ENCODE results near the gene CACYBP.

The CACYBP gene

GRCh38 chr1:174964972-174965361 lies 34.8 kb upstream of the CACYBP start:
- Mint-ChIP-seq H3K4me3 (peak overlapping the region; percentile 65), H3K27ac (ENCODE audit: low read depth) (peak overlapping the region; percentile 92), H3K36me3 (ENCODE audit: insufficient read depth) (peaks cover 36% of the 10 kb centered on the region), H3K4me1 (peaks cover 58% of the 10 kb centered on the region), H3K27me3 (no peaks in the 10 kb centered on the region), H3K9me3 (no peaks in the 10 kb centered on the region)
- ATAC-seq (replicated peaks; ENCODE audit: extremely low read depth, poor library complexity, severe bottlenecking) (peak; percentile 53), DNase-seq (ENCODE audit: low spot score in 2 of 2) (peak in 1 of 2 donors; percentile 36)

- DNase-seq (ENCODE audit: low spot score in 2 of 2) (peak in 1 of 2 donors; percentile 47), ATAC-seq (replicated peaks; ENCODE audit: extremely low read depth, poor library complexity, severe bottlenecking) (peak; percentile 17)
- H3K27me3 Mint-ChIP-seq: no peaks in the 10 kb centered on the region
- H3K9me3 Mint-ChIP-seq: no peaks in the 10 kb centered on the region
- H3K36me3 Mint-ChIP-seq (ENCODE audit: insufficient read depth): peaks cover 38% of the 10 kb centered on the region
- H3K4me1 Mint-ChIP-seq: peaks cover 61% of the 10 kb centered on the region
- H3K4me3 Mint-ChIP-seq: peak overlapping the region; percentile 65
- H3K27ac Mint-ChIP-seq (ENCODE audit: low read depth): peak overlapping the region; percentile 92
Observed at GRCh38 chr1:174965362-174966007, 34.3 kb upstream of the CACYBP start.

GRCh38 chr1:174966008-174966572 lies 33.7 kb upstream of the CACYBP start:
- no peak for ATAC-seq (replicated peaks; ENCODE audit: extremely low read depth, poor library complexity, severe bottlenecking)
- Mint-ChIP-seq H3K4me3 (peak overlapping the region; percentile 65), H3K27ac (ENCODE audit: low read depth) (peak overlapping the region; percentile 92), H3K27me3 (no peaks in the 10 kb centered on the region), H3K9me3 (no peaks in the 10 kb centered on the region), H3K36me3 (ENCODE audit: insufficient read depth) (peaks cover 38% of the 10 kb centered on the region), H3K4me1 (peaks cover 61% of the 10 kb centered on the region)
- no peak for DNase-seq (ENCODE audit: low spot score in 2 of 2)

- Mint-ChIP-seq H3K36me3 (ENCODE audit: insufficient read depth) (peaks cover 40% of the 10 kb centered on the region), H3K4me1 (peaks cover 75% of the 10 kb centered on the region), H3K27ac (ENCODE audit: low read depth) (peak overlapping the region; percentile 92), H3K4me3 (peak overlapping the region; percentile 69), H3K9me3 (no peaks in the 10 kb centered on the region), H3K27me3 (no peaks in the 10 kb centered on the region)
- peak; percentile 37 for ATAC-seq (replicated peaks; ENCODE audit: extremely low read depth, poor library complexity, severe bottlenecking)
- DNase-seq (ENCODE audit: low spot score in 2 of 2): no peak
Observed at GRCh38 chr1:174967845-174968705, 31.7 kb upstream of the CACYBP start.

DNA sequence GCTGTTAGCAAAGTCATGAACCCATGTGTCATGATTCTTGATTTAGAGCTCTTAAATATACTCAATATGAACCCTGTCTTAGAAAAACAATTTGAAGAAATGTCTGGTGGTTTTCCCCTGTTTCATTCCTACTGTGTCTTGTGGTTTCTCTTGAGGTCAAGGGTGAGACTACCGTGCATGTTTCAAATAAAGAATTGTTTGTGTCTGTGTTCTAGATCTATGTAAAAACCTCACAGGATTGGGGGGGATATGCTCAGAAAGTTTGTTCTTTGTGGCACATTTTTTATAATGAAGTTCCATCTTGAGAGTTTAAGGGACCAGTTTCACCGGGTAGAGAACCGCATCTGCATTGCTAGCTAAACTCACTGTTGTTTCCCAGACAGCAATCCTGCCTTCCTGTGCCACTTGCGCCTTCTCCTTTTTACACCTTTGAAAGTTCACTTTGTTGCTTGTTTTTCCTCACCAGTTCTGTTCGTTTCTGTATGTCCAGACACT lies 30.9 kb upstream of the CACYBP start:
- DNase-seq (ENCODE audit: low spot score in 2 of 2) (peak in 1 of 2 donors; percentile 41), ATAC-seq (replicated peaks; ENCODE audit: extremely low read depth, poor library complexity, severe bottlenecking) (peak; percentile 65)
- Mint-ChIP-seq H3K36me3 (ENCODE audit: insufficient read depth) (peaks cover 42% of the 10 kb centered on the region), H3K27me3 (no peaks in the 10 kb centered on the region), H3K4me1 (peaks cover 67% of the 10 kb centered on the region), H3K4me3 (peak overlapping the region; percentile 69), H3K9me3 (no peaks in the 10 kb centered on the region), H3K27ac (ENCODE audit: low read depth) (peak overlapping the region; percentile 92)

DNA sequence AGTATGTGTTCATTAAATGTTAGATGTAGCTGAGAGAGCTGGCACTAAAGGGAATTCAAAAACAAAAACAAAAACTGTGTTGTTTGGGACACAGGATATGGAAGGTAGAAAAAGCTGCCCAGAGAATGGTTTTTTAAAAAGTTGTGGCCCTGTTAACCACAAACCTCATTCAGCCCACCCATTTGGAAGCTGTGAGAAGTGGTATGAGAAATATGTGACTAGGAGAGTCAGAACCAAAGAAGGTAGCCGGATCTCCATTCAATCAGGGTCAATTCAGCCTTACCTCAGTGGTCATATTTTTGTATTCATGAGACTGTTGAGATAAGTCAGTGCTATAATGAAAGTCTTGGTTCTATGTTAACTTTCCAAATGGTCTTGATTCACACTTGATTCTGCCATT lies 29.8 kb upstream of the CACYBP start:
- H3K4me3 Mint-ChIP-seq: peak overlapping the region; percentile 69
- DNase-seq (ENCODE audit: low spot score in 2 of 2) (no peak), ATAC-seq (replicated peaks; ENCODE audit: extremely low read depth, poor library complexity, severe bottlenecking) (no peak)
- H3K4me1 Mint-ChIP-seq: peaks cover 62% of the 10 kb centered on the region
- no peaks in the 10 kb centered on the region for H3K9me3 Mint-ChIP-seq
- no peaks in the 10 kb centered on the region for H3K27me3 Mint-ChIP-seq
- peaks cover 41% of the 10 kb centered on the region for H3K36me3 Mint-ChIP-seq (ENCODE audit: insufficient read depth)
- H3K27ac Mint-ChIP-seq (ENCODE audit: low read depth): peak overlapping the region; percentile 92

- no peak for ATAC-seq (replicated peaks; ENCODE audit: extremely low read depth, poor library complexity, severe bottlenecking)
- peak overlapping the region; percentile 44 for H3K4me3 Mint-ChIP-seq
Observed at GRCh38 chr1:174971466-174971865, 28.3 kb upstream of the CACYBP start.

GRCh38 chr1:174971902-174972301 lies 27.8 kb upstream of the CACYBP start:
- peak overlapping the region; percentile 44 for H3K4me3 Mint-ChIP-seq
- no peaks in the 10 kb centered on the region for H3K9me3 Mint-ChIP-seq
- no peaks in the 10 kb centered on the region for H3K27me3 Mint-ChIP-seq
- DNase-seq (ENCODE audit: low spot score in 2 of 2) (no peak), ATAC-seq (replicated peaks; ENCODE audit: extremely low read depth, poor library complexity, severe bottlenecking) (no peak)
- peak overlapping the region; percentile 81 for H3K27ac Mint-ChIP-seq (ENCODE audit: low read depth)
- H3K36me3 Mint-ChIP-seq (ENCODE audit: insufficient read depth): peaks cover 42% of the 10 kb centered on the region
- H3K4me1 Mint-ChIP-seq: peaks cover 57% of the 10 kb centered on the region

More at GRCh38 chr1:174971466-174971865, 28.3 kb upstream of the CACYBP start:
- Mint-ChIP-seq H3K36me3 (ENCODE audit: insufficient read depth) (peaks cover 39% of the 10 kb centered on the region), H3K9me3 (no peaks in the 10 kb centered on the region), H3K27me3 (no peaks in the 10 kb centered on the region), H3K4me1 (peaks cover 60% of the 10 kb centered on the region), H3K27ac (ENCODE audit: low read depth) (peak overlapping the region; percentile 81)
- no peak for DNase-seq (ENCODE audit: low spot score in 2 of 2)

DNA sequence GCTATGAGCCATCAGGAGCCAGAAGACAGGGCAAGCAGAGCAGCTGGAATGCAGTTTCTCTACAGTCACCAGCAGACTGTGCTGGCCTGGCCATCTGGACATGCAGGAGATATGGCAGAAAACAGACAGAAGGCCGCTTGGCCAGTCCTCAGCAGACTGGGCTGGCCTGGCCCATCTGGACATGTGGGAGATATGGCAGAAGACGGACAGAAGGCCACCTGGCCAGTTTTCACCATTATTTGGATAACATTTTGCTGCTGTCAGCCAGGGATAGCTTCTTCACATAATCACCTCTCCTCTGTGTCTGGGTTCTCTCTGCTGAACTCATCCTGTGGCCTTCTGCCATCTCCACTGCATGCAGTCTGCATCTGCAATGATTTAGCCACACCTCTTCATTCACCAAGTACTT lies 25.0 kb upstream of the CACYBP start:
- no peak overlapping the region for H3K27ac Mint-ChIP-seq (ENCODE audit: low read depth)
- no peaks in the 10 kb centered on the region for H3K9me3 Mint-ChIP-seq
- H3K27me3 Mint-ChIP-seq: no peaks in the 10 kb centered on the region
- ATAC-seq (replicated peaks; ENCODE audit: extremely low read depth, poor library complexity, severe bottlenecking) (no peak), DNase-seq (ENCODE audit: low spot score in 2 of 2) (no peak)
- peaks cover 44% of the 10 kb centered on the region for H3K4me1 Mint-ChIP-seq
- peaks cover 37% of the 10 kb centered on the region for H3K36me3 Mint-ChIP-seq (ENCODE audit: insufficient read depth)
- H3K4me3 Mint-ChIP-seq: no peak overlapping the region

- ATAC-seq (replicated peaks; ENCODE audit: extremely low read depth, poor library complexity, severe bottlenecking): no peak
- no peak overlapping the region for H3K4me3 Mint-ChIP-seq
- H3K27ac Mint-ChIP-seq (ENCODE audit: low read depth): peak overlapping the region; percentile 7
- peaks cover 37% of the 10 kb centered on the region for H3K36me3 Mint-ChIP-seq (ENCODE audit: insufficient read depth)
- H3K4me1 Mint-ChIP-seq: peaks cover 38% of the 10 kb centered on the region
- no peaks in the 10 kb centered on the region for H3K27me3 Mint-ChIP-seq
- H3K9me3 Mint-ChIP-seq: no peaks in the 10 kb centered on the region
- no peak for DNase-seq (ENCODE audit: low spot score in 2 of 2)
Observed at GRCh38 chr1:174975764-174976163, 24.0 kb upstream of the CACYBP start.

- H3K27me3 Mint-ChIP-seq: no peaks in the 10 kb centered on the region
- H3K9me3 Mint-ChIP-seq: no peaks in the 10 kb centered on the region
- no peak overlapping the region for H3K4me3 Mint-ChIP-seq
- peaks cover 42% of the 10 kb centered on the region for H3K36me3 Mint-ChIP-seq (ENCODE audit: insufficient read depth)
- H3K27ac Mint-ChIP-seq (ENCODE audit: low read depth): no peak overlapping the region
- ATAC-seq (replicated peaks; ENCODE audit: extremely low read depth, poor library complexity, severe bottlenecking) (no peak), DNase-seq (ENCODE audit: low spot score in 2 of 2) (no peak)
- peaks cover 34% of the 10 kb centered on the region for H3K4me1 Mint-ChIP-seq
Observed at GRCh38 chr1:174976436-174977108, 23.2 kb upstream of the CACYBP start.
